K562 (cell line): ENCODE measurements around the gene CRPPA. TPM values are rescaled to one million over a fixed set of nuclear protein-coding genes. Genes with fewer than 3 reads are reported as not detected.

Experiments
- BACH1 ChIP-seq: fragments of 200-800 bp; sonication (Bioruptor generic); IDR thresholded peaks from 2 replicates; pipeline ENCODE4 v1.6.1; 2016; ENCODE audit warnings: missing genetic modification characterization, missing compliant biosample characterization
- CBFA2T2 ChIP-seq: fragments of 450-650 bp; conservative IDR thresholded peaks from 2 replicates; pipeline ENCODE4 v1.6.1; 2017; ENCODE audit warnings: mild to moderate bottlenecking
- CEBPB ChIP-seq: fragments of 450-650 bp; IDR thresholded peaks from 2 replicates; pipeline ENCODE4 v1.6.1; 2016; ENCODE audit warnings: missing genetic modification characterization, missing compliant biosample characterization
- DDX20 ChIP-seq: fragments of 450-650 bp; IDR thresholded peaks from 2 replicates; pipeline ENCODE4 v1.6.1; 2016; ENCODE audit warnings: missing genetic modification characterization, low read depth, mild to moderate bottlenecking, missing compliant biosample characterization, moderate library complexity
- EP300 ChIP-seq: IDR thresholded peaks from 2 replicates; pipeline ENCODE4 v1.6.1; 2012; ENCODE audit warnings: low read length, improper control_type of control experiment
- MAZ ChIP-seq, 2 experiments: fragments of 450-650 bp in 1 of 2; sonication (generic) in 1 of 2; formaldehyde crosslinking; IDR thresholded peaks in 1 of 2; conservative IDR thresholded peaks in 1 of 2; 2 replicates each; pipeline versions ENCODE4 v1.4.0 to v1.5.0; 2020; ENCODE audit warnings: mild to moderate bottlenecking in 1 of 2, missing genetic modification reagents in 1 of 2
- MECOM ChIP-seq: fragments of 250-450 bp; sonication (Bioruptor Pico); IDR thresholded peaks from 2 replicates; pipeline ENCODE4 v1.8.0; 2022; ENCODE audit warnings: inconsistent platforms
- NCOR1 ChIP-seq: fragments of 450-650 bp; IDR thresholded peaks from 2 replicates; pipeline ENCODE4 v1.6.1; 2016; ENCODE audit warnings: mild to moderate bottlenecking, moderate library complexity
- NONO ChIP-seq, 2 experiments: fragments of 200-400 bp in 1 of 2; fragments of 450-650 bp in 1 of 2; formaldehyde crosslinking in 1 of 2; IDR thresholded peaks; 2 replicates each; pipeline ENCODE4 v1.6.1; 2017; ENCODE audit warnings: low read depth in 2 of 2, mild to moderate bottlenecking in 2 of 2, moderate library complexity in 2 of 2, low read length in 1 of 2
- SIX5 ChIP-seq, 2 experiments: IDR thresholded peaks; 2 replicates each; pipeline ENCODE4 v1.6.1; 2011; ENCODE audit warnings: low read length in 2 of 2, borderline replicate concordance in 1 of 2, low read depth in 1 of 2, mild to moderate bottlenecking in 1 of 2, moderate library complexity in 1 of 2; ENCODE audit not compliant: insufficient read depth in 1 of 2
- SP1 ChIP-seq: sonication (generic); formaldehyde crosslinking; IDR thresholded peaks from 2 replicates; pipeline ENCODE4 v1.8.1; 2022; ENCODE audit warnings: mild to moderate bottlenecking, missing genetic modification reagents
- SP2 ChIP-seq: IDR thresholded peaks from 2 replicates; pipeline ENCODE4 v1.6.1; 2011; ENCODE audit warnings: mild to moderate bottlenecking, low read depth, low read length, moderate library complexity; ENCODE audit not compliant: poor library complexity, severe bottlenecking; ENCODE audit errors: extremely low read depth
- SRSF1 ChIP-seq: fragments of 200-400 bp; formaldehyde crosslinking; IDR thresholded peaks from 2 replicates; pipeline ENCODE4 v1.6.1; 2017; ENCODE audit warnings: mild to moderate bottlenecking, low read depth, low read length, moderate library complexity
- STAG1 ChIP-seq: sonication (generic); formaldehyde crosslinking; IDR thresholded peaks from 2 replicates; pipeline ENCODE4 v1.5.0; 2020; ENCODE audit warnings: missing genetic modification reagents, borderline replicate concordance
- TSC22D4 ChIP-seq: fragments of 450-650 bp; IDR thresholded peaks from 2 replicates; pipeline ENCODE4 v1.6.1; 2016; ENCODE audit warnings: missing genetic modification characterization, missing biosample characterization, control low read depth
- ZNF124 ChIP-seq: sonication (generic); formaldehyde crosslinking; IDR thresholded peaks from 2 replicates; pipeline ENCODE4 v1.8.1; 2022; ENCODE audit warnings: missing genetic modification reagents
- ZNF561 ChIP-seq: fragments of 450-650 bp; formaldehyde crosslinking; conservative IDR thresholded peaks from 2 replicates; pipeline ENCODE4 v1.4.0; 2020; ENCODE audit warnings: mild to moderate bottlenecking, moderate library complexity
- ZNF644 ChIP-seq: fragments of 200-800 bp; sonication (Bioruptor generic); IDR thresholded peaks from 2 replicates; pipeline ENCODE4 v1.6.1; 2016; ENCODE audit warnings: low read depth, missing genetic modification characterization, missing compliant biosample characterization
- ZNF717 ChIP-seq: fragments of 250-450 bp; sonication (Bioruptor Pico); IDR thresholded peaks from 2 replicates; pipeline ENCODE4 v1.5.0; 2021
- ZNF766 ChIP-seq: fragments of 200-800 bp; sonication (Bioruptor generic); conservative IDR thresholded peaks from 2 replicates; pipeline ENCODE4 v1.6.1; 2016; ENCODE audit warnings: missing genetic modification characterization, missing compliant biosample characterization
- polyA plus RNA-seq, 8 experiments: library from polyadenylated mRNA; depleted of rRNA in 4 of 8; stranded (reverse) in 5 of 8; unstranded in 3 of 8; fragments of >200 nt; fragmentation: Nextera tagmentation in 2 of 8; fragmentation: Illumina TruSeq in 1 of 8; extraction: Ambion mirVana in 2 of 8; extraction: Trizol in 1 of 8; gene quantifications; 2 replicates each; pipeline versions ENCODE4 v1.2.1 to v1.2.3, GENCODE V29; 2011 to 2014; ENCODE audit warnings: inconsistent platforms in 1 of 8, missing spikeins in 1 of 8
- total RNA-seq, 7 experiments: library from RNA; depleted of rRNA in 6 of 7; stranded (reverse); fragments of >200 nt in 6 of 7; fragmentation: Illumina TruSeq in 2 of 7; extraction: Trizol in 2 of 7; gene quantifications; 2 replicates each; pipeline versions ENCODE4 v1.2.1 to v1.2.3, GENCODE V29; 2011 to 2021; ENCODE audit warnings: low replicate concordance in 1 of 7
- TF ChIP-seq, protein P1 (sequence below): fragments of 450-650 bp; IDR thresholded peaks from 2 replicates; pipeline ENCODE4 v1.6.1; 2014; ENCODE audit warnings: low read depth, mild to moderate bottlenecking, moderate library complexity, borderline replicate concordance
- TF ChIP-seq, protein P2 (sequence below): fragments of 250-450 bp; sonication (Bioruptor Pico); IDR thresholded peaks from 2 replicates; pipeline ENCODE4 v1.4.0; 2020

Gene CRPPA
- total and polyA plus RNA-seq, 9 of the 15 experiments (the other 6 are each of a cell fraction or from before 2014, with no cell fraction given) = 3.9 to 14.4 (median 7.8) TPM

DNA sequence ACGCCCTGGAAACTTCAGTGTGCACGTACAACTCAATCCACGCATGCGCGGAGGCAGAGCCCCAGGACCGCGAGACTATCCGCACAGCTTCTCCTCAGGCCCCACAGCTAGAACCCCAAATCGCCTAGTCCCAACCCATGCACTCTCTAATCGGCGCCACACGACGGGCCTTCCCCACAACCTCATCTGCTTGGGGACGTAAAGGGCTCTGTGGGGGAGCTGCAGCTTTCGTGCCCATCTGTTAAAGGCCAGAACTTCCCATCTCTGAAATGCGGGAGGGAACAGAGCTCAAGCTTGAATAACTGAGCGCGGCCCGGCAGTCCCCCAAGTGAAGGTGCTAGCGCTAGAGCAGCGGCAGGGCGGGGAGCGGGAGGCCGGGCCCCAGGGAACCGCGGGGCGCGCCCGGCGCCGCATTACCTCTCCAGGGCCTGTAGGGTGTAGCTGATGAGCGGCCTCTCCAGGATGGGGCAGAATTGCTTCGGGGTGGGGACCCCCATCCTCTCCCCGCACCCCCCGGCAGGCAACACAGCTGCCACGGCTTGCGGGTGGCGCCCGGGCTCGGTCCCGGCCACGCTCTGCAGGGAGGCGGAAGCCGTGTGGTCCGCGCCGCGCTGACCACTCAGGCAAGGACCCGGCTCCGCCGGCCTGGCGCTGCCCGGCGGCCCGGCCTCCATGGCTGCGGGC, 547 bp downstream of the CRPPA start (continued):
- no peak for TF ChIP-seq EP300
- TF ChIP-seq SRSF1 = no peak
- no peak for TF ChIP-seq ZNF561 (CRISPR knock-in tag)
- no peak for TF ChIP-seq SIX5 (IDR thresholded peaks at IDR 0.05; ENCODE audit: borderline replicate concordance in 1 of 2, insufficient read depth in 1 of 2, low read depth in 1 of 2, low read length in 2 of 2)
- TF ChIP-seq NCOR1 = peak; percentile 56
- TF ChIP-seq SP2 = no peak
- peak; percentile 63 to 67; a peak in 3 of 4 replicates for TF ChIP-seq MAZ (CRISPR knock-in tag; conservative IDR thresholded peaks at IDR 0.05 in 1 of 2, IDR thresholded peaks at IDR 0.05 in 1 of 2)
- no peak for TF ChIP-seq TSC22D4 (tag)
- TF ChIP-seq BACH1 (tag) = no peak; the same call in 1 of the 2 replicates
- TF ChIP-seq, protein P1, sequence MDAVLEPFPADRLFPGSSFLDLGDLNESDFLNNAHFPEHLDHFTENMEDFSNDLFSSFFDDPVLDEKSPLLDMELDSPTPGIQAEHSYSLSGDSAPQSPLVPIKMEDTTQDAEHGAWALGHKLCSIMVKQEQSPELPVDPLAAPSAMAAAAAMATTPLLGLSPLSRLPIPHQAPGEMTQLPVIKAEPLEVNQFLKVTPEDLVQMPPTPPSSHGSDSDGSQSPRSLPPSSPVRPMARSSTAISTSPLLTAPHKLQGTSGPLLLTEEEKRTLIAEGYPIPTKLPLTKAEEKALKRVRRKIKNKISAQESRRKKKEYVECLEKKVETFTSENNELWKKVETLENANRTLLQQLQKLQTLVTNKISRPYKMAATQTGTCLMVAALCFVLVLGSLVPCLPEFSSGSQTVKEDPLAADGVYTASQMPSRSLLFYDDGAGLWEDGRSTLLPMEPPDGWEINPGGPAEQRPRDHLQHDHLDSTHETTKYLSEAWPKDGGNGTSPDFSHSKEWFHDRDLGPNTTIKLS = peak; percentile 99
- no peak for TF ChIP-seq CBFA2T2
- 0 out of 2 replicates have a peak, but pooled peaks have one; percentile 26 for TF ChIP-seq MECOM (CRISPR knock-in tag)
- TF ChIP-seq, protein P2, sequence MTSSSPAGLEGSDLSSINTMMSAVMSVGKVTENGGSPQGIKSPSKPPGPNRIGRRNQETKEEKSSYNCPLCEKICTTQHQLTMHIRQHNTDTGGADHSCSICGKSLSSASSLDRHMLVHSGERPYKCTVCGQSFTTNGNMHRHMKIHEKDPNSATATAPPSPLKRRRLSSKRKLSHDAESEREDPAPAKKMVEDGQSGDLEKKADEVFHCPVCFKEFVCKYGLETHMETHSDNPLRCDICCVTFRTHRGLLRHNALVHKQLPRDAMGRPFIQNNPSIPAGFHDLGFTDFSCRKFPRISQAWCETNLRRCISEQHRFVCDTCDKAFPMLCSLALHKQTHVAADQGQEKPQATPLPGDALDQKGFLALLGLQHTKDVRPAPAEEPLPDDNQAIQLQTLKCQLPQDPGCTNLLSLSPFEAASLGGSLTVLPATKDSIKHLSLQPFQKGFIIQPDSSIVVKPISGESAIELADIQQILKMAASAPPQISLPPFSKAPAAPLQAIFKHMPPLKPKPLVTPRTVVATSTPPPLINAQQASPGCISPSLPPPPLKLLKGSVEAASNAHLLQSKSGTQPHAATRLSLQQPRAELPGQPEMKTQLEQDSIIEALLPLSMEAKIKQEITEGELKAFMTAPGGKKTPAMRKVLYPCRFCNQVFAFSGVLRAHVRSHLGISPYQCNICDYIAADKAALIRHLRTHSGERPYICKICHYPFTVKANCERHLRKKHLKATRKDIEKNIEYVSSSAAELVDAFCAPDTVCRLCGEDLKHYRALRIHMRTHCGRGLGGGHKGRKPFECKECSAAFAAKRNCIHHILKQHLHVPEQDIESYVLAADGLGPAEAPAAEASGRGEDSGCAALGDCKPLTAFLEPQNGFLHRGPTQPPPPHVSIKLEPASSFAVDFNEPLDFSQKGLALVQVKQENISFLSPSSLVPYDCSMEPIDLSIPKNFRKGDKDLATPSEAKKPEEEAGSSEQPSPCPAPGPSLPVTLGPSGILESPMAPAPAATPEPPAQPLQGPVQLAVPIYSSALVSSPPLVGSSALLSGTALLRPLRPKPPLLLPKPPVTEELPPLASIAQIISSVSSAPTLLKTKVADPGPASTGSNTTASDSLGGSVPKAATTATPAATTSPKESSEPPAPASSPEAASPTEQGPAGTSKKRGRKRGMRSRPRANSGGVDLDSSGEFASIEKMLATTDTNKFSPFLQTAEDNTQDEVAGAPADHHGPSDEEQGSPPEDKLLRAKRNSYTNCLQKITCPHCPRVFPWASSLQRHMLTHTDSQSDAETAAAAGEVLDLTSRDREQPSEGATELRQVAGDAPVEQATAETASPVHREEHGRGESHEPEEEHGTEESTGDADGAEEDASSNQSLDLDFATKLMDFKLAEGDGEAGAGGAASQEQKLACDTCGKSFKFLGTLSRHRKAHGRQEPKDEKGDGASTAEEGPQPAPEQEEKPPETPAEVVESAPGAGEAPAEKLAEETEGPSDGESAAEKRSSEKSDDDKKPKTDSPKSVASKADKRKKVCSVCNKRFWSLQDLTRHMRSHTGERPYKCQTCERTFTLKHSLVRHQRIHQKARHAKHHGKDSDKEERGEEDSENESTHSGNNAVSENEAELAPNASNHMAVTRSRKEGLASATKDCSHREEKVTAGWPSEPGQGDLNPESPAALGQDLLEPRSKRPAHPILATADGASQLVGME = no peak
- no peak for TF ChIP-seq ZNF124 (CRISPR knock-in tag)
- TF ChIP-seq ZNF644 (tag) = peak; percentile 87
- TF ChIP-seq STAG1 = no peak
- TF ChIP-seq ZNF766 (CRISPR knock-in tag) = peak; percentile 68
- peak in 1 of 2 experiments; percentile 46; a peak in 1 of 4 replicates for TF ChIP-seq NONO (IDR thresholded peaks at IDR 0.05; ENCODE audit: low read depth in 2 of 2, low read length in 1 of 2)
- peak; percentile 33; the same call in 1 of the 2 replicates for TF ChIP-seq SP1 (CRISPR knock-in tag)
- TF ChIP-seq DDX20 = no peak
- no peak for TF ChIP-seq CEBPB
- peak; percentile 19; the same call in 1 of the 2 replicates for TF ChIP-seq ZNF717 (CRISPR knock-in tag)
